PC-3 (cell line): Measurements from ENCODE around the gene MINDY1.

Source experiments
- CTCF ChIP-seq: fragments of 300-600 bp; sonication (generic); conservative IDR thresholded peaks from 2 replicates; pipeline ENCODE4 v1.5.1; 2017; ENCODE audit warnings: antibody characterized with exemption, low read depth, mild to moderate bottlenecking, low read length
- EZH2 ChIP-seq: fragments of 300-600 bp; sonication (generic); IDR thresholded peaks from one replicate; pipeline ENCODE4 v1.6.1; 2017; ENCODE audit warnings: antibody characterized with exemption, mild to moderate bottlenecking, low read length; ENCODE audit not compliant: unreplicated experiment
- EZH2phosphoT487 ChIP-seq: fragments of 300-600 bp; sonication (generic); IDR thresholded peaks from 2 replicates; pipeline ENCODE4 v1.6.1; 2018; ENCODE audit warnings: mild to moderate bottlenecking, antibody characterized with exemption, low read length, borderline replicate concordance

GRCh38 chr1:151048645-151049032 lies 41.9 kb upstream of the MINDY1 start:
- TF ChIP-seq CTCF, result peak; percentile 18; the same call in 1 of the 2 replicates
- no peak for TF ChIP-seq EZH2
- TF ChIP-seq EZH2phosphoT487, result no peak
